Fibroblast of villous mesenchyme (primary cell): ENCODE measurements around the gene GRAMD2A. TPM values are rescaled to one million over a fixed set of nuclear protein-coding genes. Genes with fewer than 3 reads are reported as not detected.

Experiments used
- DNase-seq: peaks from one replicate; pipeline ENCODE4 v3.0.0-alpha.2; 2010; ENCODE audit warnings: low read depth
- H3K4me3 ChIP-seq: 2 replicates; pipeline ENCODE4 v1.5.1; 2011; ENCODE audit warnings: low read depth, mild to moderate bottlenecking, low read length
- CTCF ChIP-seq: IDR thresholded peaks from 2 replicates; pipeline ENCODE4 v1.5.1; 2012; ENCODE audit warnings: low read depth, mild to moderate bottlenecking, low read length; ENCODE audit not compliant: insufficient read depth
- total RNA-seq: library from RNA; depleted of rRNA; stranded (reverse); fragments of >200 nt; gene quantifications from 2 replicates; pipeline ENCODE4 v1.2.3, GENCODE V29; 2012

The GRAMD2A gene
- total RNA-seq, 1 donor, result 0.43 TPM

GRCh38 chr15:72168808-72169190 is 28.8 kb downstream of the GRAMD2A start:
- no peak for TF ChIP-seq CTCF
- DNase-seq, result no peak
- no peak overlapping the region for H3K4me3 ChIP-seq

GRCh38 chr15:72168131-72168807 is 29.3 kb downstream of the GRAMD2A start:
- no peak overlapping the region for H3K4me3 ChIP-seq
- no peak for TF ChIP-seq CTCF
- DNase-seq, result peak; percentile 17

DNA sequence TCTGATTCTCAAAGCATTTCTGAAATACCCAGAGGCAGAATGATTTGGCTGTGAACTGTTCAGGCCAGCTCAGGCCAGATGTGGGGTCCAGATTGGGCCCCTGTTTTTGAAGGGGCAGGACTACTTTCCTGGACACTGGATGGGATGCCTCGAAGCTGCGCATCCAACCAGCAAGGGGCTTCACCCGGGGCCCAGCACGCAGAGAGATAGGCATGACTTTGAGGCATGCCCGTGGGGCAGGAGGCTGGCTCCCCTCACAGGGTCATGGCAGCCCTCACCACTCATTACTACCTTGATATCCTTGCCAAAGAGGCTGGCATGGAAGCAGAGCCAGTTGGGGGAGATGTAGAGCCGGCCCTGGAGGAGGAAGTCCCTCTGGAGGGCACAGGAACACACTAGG is 30.1 kb downstream of the GRAMD2A start:
- no peak overlapping the region for H3K4me3 ChIP-seq
- no peak for TF ChIP-seq CTCF

GRCh38 chr15:72166716-72167417 is 30.7 kb downstream of the GRAMD2A start:
- TF ChIP-seq CTCF, result no peak
- DNase-seq, result no peak
- H3K4me3 ChIP-seq, result no peak overlapping the region

More for the DNA sequence above, 30.1 kb downstream of the GRAMD2A start:
- no peak for DNase-seq

DNA sequence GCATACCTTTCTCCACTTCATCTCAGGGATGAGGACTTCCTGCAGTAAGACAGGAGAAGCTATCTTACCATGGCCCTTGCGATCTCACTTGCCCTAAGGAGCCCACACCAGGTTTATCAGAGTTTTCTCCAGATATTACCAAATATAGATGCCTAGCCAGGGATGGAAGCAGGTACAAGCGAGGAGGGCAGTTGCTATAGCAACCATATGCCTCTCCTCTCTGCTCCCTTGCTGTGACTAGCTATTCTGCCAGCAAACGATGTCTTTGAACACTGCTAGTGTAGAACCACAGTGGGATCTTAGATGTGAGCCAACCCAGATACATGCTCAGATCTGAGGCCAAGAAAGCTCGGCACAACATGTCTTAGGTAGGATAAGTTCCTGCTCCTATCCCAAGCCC is 33.9 kb downstream of the GRAMD2A start:
- TF ChIP-seq CTCF, result no peak
- H3K4me3 ChIP-seq, result no peak overlapping the region
- no peak for DNase-seq

DNA sequence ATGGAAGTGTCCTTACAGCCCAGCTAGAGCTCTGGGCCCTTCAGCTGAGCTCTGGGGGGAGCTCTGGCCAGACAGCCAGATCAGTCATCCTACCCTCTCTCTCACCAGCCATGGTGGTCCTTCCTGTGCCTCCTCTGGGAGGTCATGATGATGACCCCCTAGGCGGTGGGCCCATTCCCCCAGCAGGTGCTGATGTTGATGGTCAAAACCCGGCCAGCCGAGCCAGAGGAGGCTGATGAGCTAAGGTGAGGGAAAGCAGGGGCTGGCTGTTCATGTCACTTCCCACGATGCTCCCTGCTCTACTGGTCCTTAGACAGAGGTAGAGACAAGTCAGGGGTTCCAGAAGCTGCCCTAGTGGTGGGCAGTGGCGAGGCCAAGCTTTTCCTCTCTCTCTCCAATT is 35.0 kb downstream of the GRAMD2A start:
- DNase-seq, result no peak
- H3K4me3 ChIP-seq, result no peak overlapping the region
- no peak for TF ChIP-seq CTCF
